MV-4-11 (cell line): ENCODE measurements around the gene ZDHHC3.
A peak's percentile ranks its signal among the peaks of the same experiment; 100 is the strongest.

Experiments
- DNase-seq: peaks from one replicate; lab custom pipeline; 2025; lab: John Stamatoyannopoulos, UW

The ZDHHC3 gene

GRCh38 chr3:44893097-44893496 lies 82.9 kb downstream of the ZDHHC3 start:
- no peak for DNase-seq

- DNase-seq: no peak
Measured at GRCh38 chr3:44892689-44893088, 83.3 kb downstream of the ZDHHC3 start.

GRCh38 chr3:44890852-44891251 lies 85.1 kb downstream of the ZDHHC3 start:
- peak; percentile 72 for DNase-seq

DNA sequence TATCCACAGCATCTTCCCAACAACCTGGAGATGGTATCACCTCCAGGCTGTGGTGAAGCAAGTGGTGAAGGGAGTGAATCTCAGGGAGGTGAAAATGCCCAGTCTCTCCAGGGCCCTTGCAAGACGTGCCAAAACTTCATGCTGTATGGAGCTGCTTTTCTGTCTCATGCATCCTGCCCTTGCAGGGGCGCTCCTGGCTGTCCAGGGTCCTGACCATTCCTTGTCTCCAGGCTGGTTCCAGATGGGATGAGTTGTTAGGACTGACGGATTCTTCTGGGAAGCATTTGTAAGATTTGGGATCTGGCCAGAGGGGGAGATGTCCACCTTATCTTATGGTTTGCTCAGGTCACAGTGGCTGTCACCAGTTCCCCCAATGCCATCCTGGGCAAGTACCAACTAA lies 85.7 kb downstream of the ZDHHC3 start:
- no peak for DNase-seq

DNA sequence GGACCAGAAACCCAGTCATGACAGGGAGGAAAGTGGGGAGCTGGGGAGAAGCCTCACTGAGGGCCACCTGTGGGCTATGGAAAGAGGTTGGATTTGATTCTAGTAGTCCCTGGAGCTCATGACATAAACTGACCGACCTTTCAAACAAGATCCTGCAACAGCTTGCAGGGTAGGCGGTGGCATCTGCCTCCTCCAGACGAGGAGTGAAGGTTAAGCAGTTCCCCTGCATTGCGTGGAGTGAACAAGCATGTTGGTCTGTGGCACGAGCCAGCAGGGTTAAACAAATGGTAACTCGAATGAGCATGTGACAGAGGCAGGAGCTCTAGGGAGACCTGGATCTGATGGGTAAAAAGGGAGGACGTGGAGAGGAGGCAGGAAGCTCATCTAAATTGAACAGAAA lies 88.9 kb downstream of the ZDHHC3 start:
- DNase-seq: no peak

GRCh38 chr3:44886561-44886960 lies 89.4 kb downstream of the ZDHHC3 start:
- DNase-seq: no peak

GRCh38 chr3:44885618-44886017 lies 90.4 kb downstream of the ZDHHC3 start:
- no peak for DNase-seq

GRCh38 chr3:44883999-44884431 lies 92.0 kb downstream of the ZDHHC3 start:
- no peak for DNase-seq

DNA sequence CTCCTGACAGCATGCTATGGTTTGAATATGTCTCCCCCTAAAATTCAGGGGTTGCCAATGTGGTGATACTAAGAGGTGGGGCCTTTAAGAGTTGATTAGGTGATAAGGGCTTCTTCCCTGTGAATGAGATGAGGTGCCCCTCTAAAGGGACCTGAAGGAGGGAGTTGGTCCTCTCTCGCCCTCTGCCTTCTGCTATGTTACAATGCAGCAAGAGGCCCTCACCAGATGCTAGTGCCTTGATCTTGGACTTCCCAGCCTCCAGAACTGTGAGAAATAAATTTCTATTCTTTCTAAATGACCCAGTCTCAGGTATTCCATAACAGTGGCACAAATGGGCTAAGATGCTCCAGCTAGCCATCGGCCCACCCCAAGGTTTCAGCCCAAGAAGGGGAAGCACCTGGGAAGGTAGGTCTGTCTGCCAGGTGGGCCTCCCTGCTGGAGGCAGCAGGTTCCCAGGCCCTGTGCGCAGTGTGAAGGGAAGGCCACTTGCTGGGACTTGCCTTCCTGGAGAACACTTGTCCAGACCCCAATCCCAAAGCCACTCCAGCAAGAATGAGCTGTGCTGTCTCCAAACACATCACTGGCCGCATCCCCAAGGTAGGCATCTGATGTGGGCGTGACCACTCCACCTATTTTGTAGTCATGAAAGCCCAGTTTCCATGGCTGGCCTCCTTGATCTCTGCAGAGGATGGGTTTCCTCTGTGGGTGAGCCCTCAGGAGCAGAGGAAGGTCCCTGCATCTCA lies 92.6 kb downstream of the ZDHHC3 start:
- no peak for DNase-seq

DNA sequence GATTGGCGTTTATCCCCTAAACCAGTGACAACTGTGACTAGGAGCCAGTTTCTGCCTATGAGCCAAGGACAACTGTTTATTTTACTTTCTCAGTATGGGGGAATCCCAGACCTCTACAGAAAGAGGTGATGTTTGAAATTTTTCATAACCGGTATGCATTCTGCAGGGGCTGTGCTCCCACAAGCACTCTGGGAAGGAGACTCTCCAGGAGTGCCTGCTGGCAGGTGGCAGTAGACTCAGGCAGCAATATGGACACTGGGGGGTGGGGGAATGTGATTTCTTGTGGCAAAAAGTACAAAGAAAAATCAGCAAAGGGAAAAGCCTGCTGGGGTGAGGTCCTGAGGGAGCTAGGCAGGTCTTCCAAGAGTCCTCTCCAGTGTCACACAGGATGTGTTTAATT lies 95.7 kb downstream of the ZDHHC3 start:
- no peak for DNase-seq

- DNase-seq: no peak
Measured at GRCh38 chr3:44877333-44877732, 98.6 kb downstream of the ZDHHC3 start.

DNA sequence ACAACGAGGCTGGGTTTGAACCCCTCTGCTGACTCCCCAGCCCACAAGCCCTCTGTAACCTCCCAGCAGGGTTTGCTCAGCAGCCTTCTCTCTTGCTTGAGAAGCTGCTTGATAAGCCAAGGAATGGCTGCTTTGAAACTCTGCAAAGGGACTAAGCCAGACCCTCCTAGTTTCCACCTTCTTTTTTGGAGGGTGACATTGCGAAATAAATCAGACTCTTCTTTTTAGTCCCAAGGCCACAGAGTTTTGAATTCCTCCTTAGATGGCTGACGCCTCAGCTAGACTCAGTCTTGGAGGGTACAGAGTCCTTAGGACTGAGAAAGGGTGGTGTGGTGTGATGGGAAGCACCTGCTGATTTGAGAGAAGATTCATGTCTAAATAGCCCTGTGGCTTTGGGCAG lies 100.4 kb downstream of the ZDHHC3 start:
- DNase-seq: no peak
